Fibroblast of villous mesenchyme (primary cell): ENCODE measurements around the gene MBL2. TPM values are rescaled to one million over a fixed set of nuclear protein-coding genes. Genes with fewer than 3 reads are reported as not detected.

ENCODE experiments used
- DNase-seq: peaks from one replicate; pipeline ENCODE4 v3.0.0-alpha.2; 2010; ENCODE audit warnings: low read depth
- H3K4me3 ChIP-seq: 2 replicates; pipeline ENCODE4 v1.5.1; 2011; ENCODE audit warnings: low read depth, mild to moderate bottlenecking, low read length
- total RNA-seq: library from RNA; depleted of rRNA; stranded (reverse); fragments of >200 nt; gene quantifications from 2 replicates; pipeline ENCODE4 v1.2.3, GENCODE V29; 2012
- TF ChIP-seq, protein P1 (sequence below): IDR thresholded peaks from 2 replicates; pipeline ENCODE4 v1.5.1; 2012; ENCODE audit warnings: low read depth, mild to moderate bottlenecking, low read length; ENCODE audit not compliant: insufficient read depth

The MBL2 gene
- total RNA-seq, 1 donor, result not detected

DNA sequence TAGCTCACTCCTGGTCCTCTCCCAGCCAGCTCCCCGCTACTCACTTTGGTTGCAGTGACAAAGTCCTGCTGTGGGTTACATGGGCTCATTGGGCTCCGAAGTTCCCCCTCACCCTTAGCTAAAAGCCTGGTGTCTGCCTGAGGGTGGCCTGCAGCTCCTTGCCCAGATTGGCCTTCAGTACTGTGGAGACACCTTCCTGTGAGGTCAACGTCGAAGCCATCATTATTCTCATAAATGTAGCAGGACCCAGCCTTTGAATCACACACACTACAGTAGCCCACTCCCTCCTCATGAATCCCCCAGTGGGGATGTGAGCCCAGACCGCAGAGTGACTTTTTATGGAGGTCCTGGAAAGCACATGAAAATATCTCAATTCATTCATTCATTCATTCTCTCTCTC, 10.5 kb downstream of the MBL2 start:
- DNase-seq, result no peak
- TF ChIP-seq, protein P1, sequence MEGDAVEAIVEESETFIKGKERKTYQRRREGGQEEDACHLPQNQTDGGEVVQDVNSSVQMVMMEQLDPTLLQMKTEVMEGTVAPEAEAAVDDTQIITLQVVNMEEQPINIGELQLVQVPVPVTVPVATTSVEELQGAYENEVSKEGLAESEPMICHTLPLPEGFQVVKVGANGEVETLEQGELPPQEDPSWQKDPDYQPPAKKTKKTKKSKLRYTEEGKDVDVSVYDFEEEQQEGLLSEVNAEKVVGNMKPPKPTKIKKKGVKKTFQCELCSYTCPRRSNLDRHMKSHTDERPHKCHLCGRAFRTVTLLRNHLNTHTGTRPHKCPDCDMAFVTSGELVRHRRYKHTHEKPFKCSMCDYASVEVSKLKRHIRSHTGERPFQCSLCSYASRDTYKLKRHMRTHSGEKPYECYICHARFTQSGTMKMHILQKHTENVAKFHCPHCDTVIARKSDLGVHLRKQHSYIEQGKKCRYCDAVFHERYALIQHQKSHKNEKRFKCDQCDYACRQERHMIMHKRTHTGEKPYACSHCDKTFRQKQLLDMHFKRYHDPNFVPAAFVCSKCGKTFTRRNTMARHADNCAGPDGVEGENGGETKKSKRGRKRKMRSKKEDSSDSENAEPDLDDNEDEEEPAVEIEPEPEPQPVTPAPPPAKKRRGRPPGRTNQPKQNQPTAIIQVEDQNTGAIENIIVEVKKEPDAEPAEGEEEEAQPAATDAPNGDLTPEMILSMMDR, result no peak
- no peak overlapping the region for H3K4me3 ChIP-seq

DNA sequence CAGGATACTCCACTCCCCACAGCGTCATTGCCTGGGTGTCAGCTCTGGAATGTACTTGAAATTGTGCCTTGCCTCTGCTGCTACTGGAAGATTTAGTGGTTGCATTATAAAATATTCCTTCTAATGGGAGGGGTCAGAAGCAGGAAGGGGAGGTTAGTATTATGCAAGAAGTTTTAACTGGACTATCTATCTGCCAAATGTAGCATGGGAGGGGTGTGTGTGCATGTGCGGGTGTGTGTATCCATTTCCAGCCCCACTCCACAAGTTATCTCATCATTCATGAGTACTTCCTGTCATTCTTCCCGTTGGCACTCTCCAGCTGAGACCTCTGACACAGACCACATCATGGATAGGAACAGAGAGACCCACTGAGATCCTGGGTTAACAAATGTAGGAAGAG, 13.4 kb downstream of the MBL2 start:
- peak; percentile 10 for DNase-seq
- TF ChIP-seq, protein P1, result no peak
- H3K4me3 ChIP-seq, result no peak overlapping the region

DNA sequence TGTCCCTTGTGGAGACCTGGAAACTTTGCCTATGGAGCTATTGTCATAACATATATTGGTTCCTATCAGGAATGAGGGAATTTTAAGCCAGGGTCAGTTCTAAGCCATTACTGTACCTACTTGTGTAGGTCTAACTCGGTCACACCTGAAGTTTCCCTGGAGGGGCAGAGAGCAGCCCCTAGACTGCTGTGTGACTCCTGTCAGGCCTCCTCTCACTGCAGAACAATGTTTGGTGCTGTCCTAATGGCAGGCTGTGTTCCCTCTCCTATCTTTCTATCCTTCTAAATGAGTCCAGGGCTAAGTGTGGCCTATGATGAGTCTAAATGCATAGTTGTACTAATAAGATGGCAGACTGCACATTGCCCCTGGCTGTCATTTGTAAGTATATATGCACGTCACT, 14.2 kb downstream of the MBL2 start:
- TF ChIP-seq, protein P1, result no peak
- DNase-seq, result no peak
- no peak overlapping the region for H3K4me3 ChIP-seq

DNA sequence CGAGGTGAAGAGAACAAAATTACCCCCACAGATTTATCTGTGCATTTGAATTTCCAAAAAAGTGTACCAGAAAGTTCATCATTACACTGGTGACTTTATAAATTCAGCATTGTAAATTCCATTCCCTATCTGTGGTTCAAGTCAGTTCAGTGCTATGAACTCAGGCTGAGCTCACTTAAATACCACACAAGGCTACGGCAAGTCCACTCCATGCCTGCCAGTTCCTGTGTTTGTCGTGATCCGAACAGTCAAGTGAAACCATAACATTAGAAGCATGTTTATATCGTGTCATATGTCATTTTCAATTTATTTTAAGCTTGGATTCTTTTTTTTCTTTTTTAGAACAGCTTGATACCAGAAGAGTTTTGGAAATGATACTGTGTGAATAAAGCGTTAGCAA, 14.8 kb downstream of the MBL2 start:
- peak; percentile 10 for DNase-seq
- no peak overlapping the region for H3K4me3 ChIP-seq
- TF ChIP-seq, protein P1, result no peak

DNA sequence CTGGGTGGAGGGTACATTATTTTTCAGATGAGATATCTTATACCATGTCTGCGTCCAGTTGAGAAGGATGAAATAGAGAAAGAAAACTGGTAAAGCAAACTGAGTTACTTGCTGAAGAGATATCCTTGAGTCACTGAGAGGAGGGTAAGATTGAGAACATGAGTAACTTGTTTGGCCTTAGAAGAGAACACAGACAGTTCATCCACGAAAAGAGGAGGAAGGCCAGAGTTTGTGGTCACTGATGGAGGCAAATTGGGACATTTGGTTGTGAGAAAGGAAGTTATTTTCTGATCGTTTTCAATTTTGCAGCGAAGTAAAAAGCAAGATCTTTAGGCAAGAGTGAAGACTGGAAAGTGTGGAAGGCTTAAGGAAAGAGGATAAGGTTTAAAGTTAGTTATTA, 15.6 kb downstream of the MBL2 start:
- DNase-seq, result no peak
- H3K4me3 ChIP-seq, result no peak overlapping the region
- TF ChIP-seq, protein P1, result no peak

DNA sequence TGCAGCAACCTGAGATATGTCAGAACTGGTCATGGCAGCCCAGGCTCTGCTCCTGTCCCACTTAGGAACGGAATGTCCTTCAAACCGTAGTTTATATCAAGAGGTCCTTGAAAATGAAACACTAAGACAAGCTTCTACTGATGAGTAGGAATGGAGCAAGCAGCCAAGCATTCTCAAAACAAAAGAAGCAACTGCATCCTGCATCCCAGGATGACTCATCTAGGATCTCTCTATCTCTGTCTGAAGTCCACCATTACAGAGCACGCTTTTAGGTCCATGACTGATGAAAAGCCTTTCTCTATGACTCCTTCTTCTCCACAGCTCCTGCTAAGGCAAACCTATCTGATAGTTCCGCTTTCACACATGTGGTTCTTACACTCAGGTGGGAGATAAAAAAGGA, 16.3 kb downstream of the MBL2 start:
- H3K4me3 ChIP-seq, result no peak overlapping the region
- DNase-seq, result no peak
- TF ChIP-seq, protein P1, result no peak

DNA sequence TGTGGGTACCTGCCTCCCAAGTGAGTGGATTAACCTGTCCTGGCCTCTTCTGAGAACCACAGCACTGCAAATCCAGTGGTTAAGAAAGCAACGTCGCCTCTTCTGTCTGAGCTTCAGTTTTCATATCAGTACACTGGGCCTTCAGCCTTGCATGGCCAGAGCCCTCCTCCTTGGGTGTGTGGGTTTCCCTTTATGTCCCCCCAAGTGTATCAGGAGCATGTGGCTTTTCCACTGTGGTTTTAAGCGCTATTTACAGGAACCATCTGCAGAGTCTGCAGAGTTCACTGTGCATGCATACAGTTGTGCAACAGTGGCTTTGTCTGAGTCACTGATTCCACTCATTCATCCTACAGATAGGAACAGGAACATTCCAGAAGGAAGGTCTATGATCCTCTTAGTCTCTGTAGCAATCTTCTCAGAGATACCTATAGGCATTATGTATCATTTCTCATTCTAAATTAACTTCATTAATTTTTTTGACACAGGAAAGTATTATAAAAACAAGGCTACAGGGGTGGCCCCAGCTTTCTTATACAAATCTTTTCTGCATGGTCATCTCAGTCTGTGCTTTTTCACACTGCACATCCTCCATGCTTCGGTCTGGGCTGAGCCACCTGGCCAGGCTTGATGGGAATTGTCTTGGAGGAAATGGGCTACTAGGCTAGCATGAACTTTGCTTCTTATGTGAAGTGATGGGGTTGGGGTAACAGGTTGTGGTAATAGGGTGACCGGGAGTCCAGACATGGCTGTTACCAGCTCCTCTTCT, 17.1 kb downstream of the MBL2 start:
- no peak overlapping the region for H3K4me3 ChIP-seq
- TF ChIP-seq, protein P1, result no peak
- DNase-seq, result peak; percentile 87
